ENCODE measurements around the gene PMM1. TPM values are rescaled to one million over a fixed set of nuclear protein-coding genes. Genes with fewer than 3 reads are reported as not detected.

Gene PMM1
- total RNA-seq, 1 experiment from 2014 or later = 19.8 TPM

- H3K9ac ChIP-seq (ENCODE audit: extremely low read depth, insufficient read length, low read length) = no peak overlapping the region
- no peak overlapping the region for H2AFZ ChIP-seq (ENCODE audit: low read length)
- no peak overlapping the region for H4K8ac ChIP-seq (replicated peaks; ENCODE audit: insufficient read length, low read depth, low read length)
- H3K14ac ChIP-seq (ENCODE audit: insufficient read depth, low read length) = no peak overlapping the region
- Mint-ChIP-seq H3K27ac (no peak overlapping the region), H3K27me3 (ENCODE audit: low read depth) (peaks cover 3% of the 10 kb centered on the region), H3K36me3 (ENCODE audit: insufficient read depth in 1 of 3, low read depth in 3 of 3) (peaks cover 0 to 13% (median 4%) of the 10 kb centered on the region in 3 experiments; a peak in 4 of 7 replicates), H3K4me1 (peaks cover 6 to 16% of the 10 kb centered on the region in 2 experiments), H3K9me3 (no peaks in the 10 kb centered on the region), H3K4me3 (no peak overlapping the region)
- H2AK5ac ChIP-seq (ENCODE audit: insufficient read length, low read length) = no peak overlapping the region
- H3T11ph ChIP-seq (ENCODE audit: low read length) = no peak overlapping the region
- no peaks in the 10 kb centered on the region for H3K27me3 ChIP-seq (ENCODE audit: insufficient read depth, low read length)
- no peaks in the 10 kb centered on the region for H3K79me1 ChIP-seq (ENCODE audit: insufficient read depth, low read depth, low read length, poor library complexity, severe bottlenecking)
- H3K4me2 ChIP-seq (ENCODE audit: insufficient read depth, insufficient read length, low read length) = no peak overlapping the region
- H3K56ac ChIP-seq (ENCODE audit: insufficient read length, low read depth, low read length) = no peak overlapping the region
- no peaks in the 10 kb centered on the region for H3K79me2 ChIP-seq (ENCODE audit: insufficient read depth, low read length)
- H2BK5ac ChIP-seq (ENCODE audit: insufficient read length, low read length) = no peak overlapping the region
- no peak overlapping the region for H4K91ac ChIP-seq (ENCODE audit: insufficient read length, low read depth, low read length)
- H2BK12ac ChIP-seq (ENCODE audit: insufficient read length, low read depth, low read length) = no peak overlapping the region
- no peak overlapping the region for H2BK20ac ChIP-seq (ENCODE audit: low read depth, low read length, poor library complexity, severe bottlenecking)
- no peak overlapping the region for H2BK120ac ChIP-seq (ENCODE audit: low read depth, low read length, poor library complexity, severe bottlenecking)
- no peak overlapping the region for H3K4ac ChIP-seq (ENCODE audit: low read depth, low read length)
- WGBS (ENCODE audit: extremely low coverage, insufficient read length, low lambda C conversion rate) = no CpG with 5 or more reads among the region's 7 CpGs
- H3K4me1 ChIP-seq (ENCODE audit: insufficient read depth, low read length) = no peaks in the 10 kb centered on the region
- H3K18ac ChIP-seq (ENCODE audit: insufficient read length, low read depth, low read length) = no peak overlapping the region
- DNase-seq = no peak
- no peaks in the 10 kb centered on the region for H3K9me3 ChIP-seq (ENCODE audit: control insufficient read depth, low read depth, low read length)
- no peaks in the 10 kb centered on the region for H4K20me1 ChIP-seq (ENCODE audit: control insufficient read depth, insufficient read depth, insufficient read length)
- H2BK15ac ChIP-seq (ENCODE audit: low read depth, low read length) = no peak overlapping the region
- peaks cover 7% of the 10 kb centered on the region for H3K23me2 ChIP-seq (ENCODE audit: insufficient read length, low read depth, low read length, poor library complexity, severe bottlenecking)
- no peak overlapping the region for H4K5ac ChIP-seq (ENCODE audit: insufficient read length, low read depth, low read length)
- no peak overlapping the region for H3K23ac ChIP-seq (ENCODE audit: insufficient read length, low read depth, low read length)
- TF ChIP-seq, protein P1, sequence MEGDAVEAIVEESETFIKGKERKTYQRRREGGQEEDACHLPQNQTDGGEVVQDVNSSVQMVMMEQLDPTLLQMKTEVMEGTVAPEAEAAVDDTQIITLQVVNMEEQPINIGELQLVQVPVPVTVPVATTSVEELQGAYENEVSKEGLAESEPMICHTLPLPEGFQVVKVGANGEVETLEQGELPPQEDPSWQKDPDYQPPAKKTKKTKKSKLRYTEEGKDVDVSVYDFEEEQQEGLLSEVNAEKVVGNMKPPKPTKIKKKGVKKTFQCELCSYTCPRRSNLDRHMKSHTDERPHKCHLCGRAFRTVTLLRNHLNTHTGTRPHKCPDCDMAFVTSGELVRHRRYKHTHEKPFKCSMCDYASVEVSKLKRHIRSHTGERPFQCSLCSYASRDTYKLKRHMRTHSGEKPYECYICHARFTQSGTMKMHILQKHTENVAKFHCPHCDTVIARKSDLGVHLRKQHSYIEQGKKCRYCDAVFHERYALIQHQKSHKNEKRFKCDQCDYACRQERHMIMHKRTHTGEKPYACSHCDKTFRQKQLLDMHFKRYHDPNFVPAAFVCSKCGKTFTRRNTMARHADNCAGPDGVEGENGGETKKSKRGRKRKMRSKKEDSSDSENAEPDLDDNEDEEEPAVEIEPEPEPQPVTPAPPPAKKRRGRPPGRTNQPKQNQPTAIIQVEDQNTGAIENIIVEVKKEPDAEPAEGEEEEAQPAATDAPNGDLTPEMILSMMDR (conservative IDR thresholded peaks at IDR 0.05) = no peak
- H3K27ac ChIP-seq (ENCODE audit: insufficient read length, low read depth, low read length) = no peak overlapping the region
Measured at GRCh38 chr22:41587347-41587723, 2.3 kb downstream of the PMM1 start.
